ENCODE results near the gene RNF123.

Gene RNF123

GRCh38 chr3:49665822-49666519, 23.4 kb upstream of the RNF123 start:
- no peaks in the 10 kb centered on the region for H3K27me3 ChIP-seq (replicated peaks; ENCODE audit: control insufficient read depth, insufficient read depth, low read length)
- H3K4me3 ChIP-seq (replicated peaks; ENCODE audit: low read depth, low read length): no peak overlapping the region
- no peaks in the 10 kb centered on the region for H3K36me3 ChIP-seq (ENCODE audit: control insufficient read depth, insufficient read depth, low read length)
- DNase-seq (ENCODE audit: extremely low read depth, insufficient read length): no peak
- TF ChIP-seq, protein P1, sequence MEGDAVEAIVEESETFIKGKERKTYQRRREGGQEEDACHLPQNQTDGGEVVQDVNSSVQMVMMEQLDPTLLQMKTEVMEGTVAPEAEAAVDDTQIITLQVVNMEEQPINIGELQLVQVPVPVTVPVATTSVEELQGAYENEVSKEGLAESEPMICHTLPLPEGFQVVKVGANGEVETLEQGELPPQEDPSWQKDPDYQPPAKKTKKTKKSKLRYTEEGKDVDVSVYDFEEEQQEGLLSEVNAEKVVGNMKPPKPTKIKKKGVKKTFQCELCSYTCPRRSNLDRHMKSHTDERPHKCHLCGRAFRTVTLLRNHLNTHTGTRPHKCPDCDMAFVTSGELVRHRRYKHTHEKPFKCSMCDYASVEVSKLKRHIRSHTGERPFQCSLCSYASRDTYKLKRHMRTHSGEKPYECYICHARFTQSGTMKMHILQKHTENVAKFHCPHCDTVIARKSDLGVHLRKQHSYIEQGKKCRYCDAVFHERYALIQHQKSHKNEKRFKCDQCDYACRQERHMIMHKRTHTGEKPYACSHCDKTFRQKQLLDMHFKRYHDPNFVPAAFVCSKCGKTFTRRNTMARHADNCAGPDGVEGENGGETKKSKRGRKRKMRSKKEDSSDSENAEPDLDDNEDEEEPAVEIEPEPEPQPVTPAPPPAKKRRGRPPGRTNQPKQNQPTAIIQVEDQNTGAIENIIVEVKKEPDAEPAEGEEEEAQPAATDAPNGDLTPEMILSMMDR (IDR thresholded peaks at IDR 0.05; ENCODE audit: insufficient read depth, low read length, poor library complexity, severe bottlenecking): no peak

GRCh38 chr3:49666592-49666991, 22.8 kb upstream of the RNF123 start:
- no peak for DNase-seq (ENCODE audit: extremely low read depth, insufficient read length)
- Histone ChIP-seq H3K4me3 (replicated peaks; ENCODE audit: low read depth, low read length) (no peak overlapping the region), H3K36me3 (ENCODE audit: control insufficient read depth, insufficient read depth, low read length) (no peaks in the 10 kb centered on the region), H3K27me3 (replicated peaks; ENCODE audit: control insufficient read depth, insufficient read depth, low read length) (no peaks in the 10 kb centered on the region)
- TF ChIP-seq, protein P1 (IDR thresholded peaks at IDR 0.05; ENCODE audit: insufficient read depth, low read length, poor library complexity, severe bottlenecking): no peak

GRCh38 chr3:49667701-49668413, 21.5 kb upstream of the RNF123 start:
- H3K27me3 ChIP-seq (replicated peaks; ENCODE audit: control insufficient read depth, insufficient read depth, low read length): no peaks in the 10 kb centered on the region
- TF ChIP-seq, protein P1 (IDR thresholded peaks at IDR 0.05; ENCODE audit: insufficient read depth, low read length, poor library complexity, severe bottlenecking): no peak
- H3K36me3 ChIP-seq (ENCODE audit: control insufficient read depth, insufficient read depth, low read length): no peaks in the 10 kb centered on the region
- no peak overlapping the region for H3K4me3 ChIP-seq (replicated peaks; ENCODE audit: low read depth, low read length)
- DNase-seq (ENCODE audit: extremely low read depth, insufficient read length): no peak

DNA sequence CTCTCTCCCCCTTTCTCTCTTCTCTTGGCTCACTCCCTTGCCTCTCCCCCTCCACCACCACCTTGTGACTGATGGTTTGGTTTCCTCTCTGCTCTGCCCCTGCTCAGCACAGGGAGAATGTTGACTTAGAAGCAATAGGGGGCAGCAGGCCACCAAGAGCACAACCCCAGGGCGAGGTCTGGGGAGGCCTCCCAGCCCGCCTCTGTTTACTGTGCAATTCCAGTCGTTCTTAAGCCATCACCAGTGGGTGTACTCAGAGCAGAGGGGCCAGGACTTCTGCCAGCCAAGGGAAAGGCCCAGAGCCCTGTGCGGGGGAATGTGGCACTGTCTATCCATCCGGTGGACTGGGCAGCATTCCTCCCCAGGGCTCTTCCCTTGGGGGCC, 21.0 kb upstream of the RNF123 start:
- TF ChIP-seq, protein P1 (IDR thresholded peaks at IDR 0.05; ENCODE audit: insufficient read depth, low read length, poor library complexity, severe bottlenecking): peak; percentile 3
- Histone ChIP-seq H3K27me3 (replicated peaks; ENCODE audit: control insufficient read depth, insufficient read depth, low read length) (no peaks in the 10 kb centered on the region), H3K4me3 (replicated peaks; ENCODE audit: low read depth, low read length) (no peak overlapping the region), H3K36me3 (ENCODE audit: control insufficient read depth, insufficient read depth, low read length) (no peaks in the 10 kb centered on the region)
- DNase-seq (ENCODE audit: extremely low read depth, insufficient read length): no peak

DNA sequence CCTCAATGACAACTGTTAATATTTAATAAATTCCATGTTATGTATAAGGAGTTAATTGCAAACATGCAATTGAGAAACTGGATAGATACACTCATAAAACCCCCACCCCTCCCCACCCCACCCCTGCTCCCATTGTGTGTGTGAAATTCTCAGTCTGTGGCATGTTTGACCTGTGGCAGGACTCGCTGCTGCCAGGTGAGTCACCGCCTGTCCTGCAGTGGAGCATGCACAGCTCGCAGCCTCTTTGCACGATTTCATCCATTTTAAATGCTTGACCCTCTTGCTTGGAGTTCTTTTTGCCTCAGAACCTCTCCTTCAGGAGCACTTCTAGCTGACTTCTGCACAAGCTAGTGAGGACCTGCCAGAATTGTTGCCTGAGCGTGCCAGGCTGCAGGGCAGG, 20.5 kb upstream of the RNF123 start:
- Histone ChIP-seq H3K27me3 (replicated peaks; ENCODE audit: control insufficient read depth, insufficient read depth, low read length) (no peaks in the 10 kb centered on the region), H3K36me3 (ENCODE audit: control insufficient read depth, insufficient read depth, low read length) (no peaks in the 10 kb centered on the region), H3K4me3 (replicated peaks; ENCODE audit: low read depth, low read length) (no peak overlapping the region)
- TF ChIP-seq, protein P1 (IDR thresholded peaks at IDR 0.05; ENCODE audit: insufficient read depth, low read length, poor library complexity, severe bottlenecking): no peak
- DNase-seq (ENCODE audit: extremely low read depth, insufficient read length): no peak
